PC-9 (cell line): ENCODE measurements around the gene FBXW7. TPM values are rescaled to one million over a fixed set of nuclear protein-coding genes. Genes with fewer than 3 reads are reported as not detected.

Experiments
- BruUV-seq: library from RNA; stranded (reverse); fragments of 400-500 nt; replicated peaks from 2 replicates; lab custom pipeline; 2021; lab: Mats Ljungman, UMichigan
- CTCF ChIA-PET: fragments of 300-600 bp; sonication (Branson Sonifier 250); formaldehyde crosslinking; loops from one replicate; lab custom pipeline; 2022; ENCODE audit warnings: antibody characterized with exemption; lab: Charles Lee
- POLR2A ChIA-PET: fragments of 300-600 bp; sonication (Branson Sonifier 250); formaldehyde crosslinking; loops from one replicate; lab custom pipeline; 2022; ENCODE audit warnings: antibody characterized with exemption; ENCODE audit not compliant: unreplicated experiment; lab: Charles Lee
- DNase-seq, 2 experiments: peaks; one replicate each; pipeline versions ENCODE4 v3.0.0 to v3.0.0-alpha.2; 2015 to 2022; ENCODE audit warnings: mixed read lengths in 1 of 2
- H2AFZ ChIP-seq: fragments of 200-600 bp; sonication (generic); 2 replicates; pipeline ENCODE4 v1.8.1; 2017; ENCODE audit warnings: antibody characterized with exemption
- H3F3A ChIP-seq: fragments of 200-600 bp; sonication (generic); 2 replicates; pipeline ENCODE4 v1.8.1; 2017; ENCODE audit warnings: antibody characterized with exemption, mild to moderate bottlenecking, low read depth; ENCODE audit not compliant: insufficient read depth
- H3K27ac ChIP-seq: fragments of 200-600 bp; sonication (generic); 2 replicates; pipeline ENCODE4 v1.6.1; 2016; ENCODE audit warnings: mixed run types
- H3K27me3 ChIP-seq: fragments of 200-600 bp; sonication (generic); 2 replicates; pipeline ENCODE4 v1.6.1; 2016; ENCODE audit warnings: low read depth, mixed run types; ENCODE audit not compliant: insufficient read depth
- H3K36me3 ChIP-seq: fragments of 200-600 bp; sonication (generic); 2 replicates; pipeline ENCODE4 v1.6.1; 2016; ENCODE audit warnings: low read depth, mixed run types
- H3K4me1 ChIP-seq: fragments of 200-600 bp; sonication (generic); replicated peaks from 2 replicates; pipeline ENCODE4 v1.6.1; 2016; ENCODE audit warnings: mixed run types; ENCODE audit not compliant: insufficient read depth
- H3K4me2 ChIP-seq: fragments of 200-600 bp; sonication (generic); 2 replicates; pipeline ENCODE4 v1.6.1; 2017; ENCODE audit warnings: mixed run types
- H3K4me3 ChIP-seq: fragments of 200-600 bp; sonication (generic); 2 replicates; pipeline ENCODE4 v1.6.1; 2016; ENCODE audit warnings: mixed run types
- H3K79me2 ChIP-seq: fragments of 200-600 bp; sonication (generic); 2 replicates; pipeline ENCODE4 v1.6.1; 2017; ENCODE audit warnings: low read depth, mixed run types
- H3K9me2 ChIP-seq: fragments of 200-600 bp; sonication (generic); 2 replicates; pipeline ENCODE4 v1.8.1; 2017; ENCODE audit warnings: mild to moderate bottlenecking; ENCODE audit not compliant: insufficient read depth
- H3K9me3 ChIP-seq: fragments of 200-600 bp; sonication (generic); 2 replicates; pipeline ENCODE4 v1.8.1; 2016; ENCODE audit warnings: low read depth; ENCODE audit not compliant: insufficient read depth
- H4K20me1 ChIP-seq: fragments of 200-600 bp; sonication (generic); 2 replicates; pipeline ENCODE4 v1.8.1; 2017; ENCODE audit not compliant: insufficient read depth
- CTCF ChIP-seq: fragments of 200-600 bp; sonication (generic); conservative IDR thresholded peaks from 2 replicates; pipeline ENCODE4 v1.6.1; 2017; ENCODE audit warnings: mixed run types, antibody characterized with exemption, mild to moderate bottlenecking, moderate library complexity
- EZH2 ChIP-seq: fragments of 200-600 bp; sonication (generic); IDR thresholded peaks from 2 replicates; pipeline ENCODE4 v1.8.0; 2017; ENCODE audit warnings: antibody characterized with exemption, low read depth
- intact Hi-C: fragments of 100-400 bp; cut with micrococcal nuclease; formaldehyde crosslinking; loops from one replicate; pipeline ENCODE4 v1.10.0; 2022; ENCODE audit not compliant: unreplicated experiment
- total RNA-seq: library from RNA; stranded (reverse); gene quantifications from 2 replicates; pipeline ENCODE4 v1.2.3, GENCODE V29; 2021

FBXW7 gene
- total RNA-seq, 1 experiment from 2014 or later, result 30.2 TPM

GRCh38 chr4:152476796-152477195 lies 59.1 kb downstream of the FBXW7 start:
- Histone ChIP-seq H3K9me3 (no peaks in the 10 kb centered on the region), H3K4me2 (no peak overlapping the region), H3F3A (no peaks in the 10 kb centered on the region; the same call in 1 of the 2 replicates), H3K79me2 (peaks cover 47% of the 10 kb centered on the region), H3K9me2 (no peaks in the 10 kb centered on the region), H2AFZ (no peak overlapping the region), H3K27me3 (no peaks in the 10 kb centered on the region), H3K27ac (no peak overlapping the region), H3K4me3 (no peak overlapping the region), H3K4me1 (no peaks in the 10 kb centered on the region), H4K20me1 (no peaks in the 10 kb centered on the region), H3K36me3 (no peaks in the 10 kb centered on the region)
- intact Hi-C loops, result no loop called here
- BruUV-seq, result no TSS peak
- CTCF ChIA-PET, result no interaction called here
- no peak for DNase-seq
- POLR2A ChIA-PET, result no interaction called here
- TF ChIP-seq EZH2, result no peak
- no peak for TF ChIP-seq CTCF

GRCh38 chr4:152471251-152471792 lies 64.6 kb downstream of the FBXW7 start:
- ChIA-PET CTCF (interaction anchor here (0.5 kb wide), 1 partner anchor 20 kb away, joined by 3 read pairs; no protein-coding TSS in a partner anchor), POLR2A (no interaction called here)
- no peaks in the 10 kb centered on the region for H3K4me1 ChIP-seq
- no peaks in the 10 kb centered on the region for H3K36me3 ChIP-seq
- no peak overlapping the region for H3K4me2 ChIP-seq
- H2AFZ ChIP-seq, result no peak overlapping the region
- BruUV-seq, result no TSS peak
- H3K27ac ChIP-seq, result no peak overlapping the region
- DNase-seq, result no peak
- no peaks in the 10 kb centered on the region for H3K27me3 ChIP-seq
- no peaks in the 10 kb centered on the region for H3K9me3 ChIP-seq
- H3K9me2 ChIP-seq, result no peaks in the 10 kb centered on the region
- intact Hi-C loops, result no loop called here
- TF ChIP-seq CTCF, result no peak
- TF ChIP-seq EZH2, result no peak
- H4K20me1 ChIP-seq, result no peaks in the 10 kb centered on the region
- H3K79me2 ChIP-seq, result peaks cover 32% of the 10 kb centered on the region
- H3F3A ChIP-seq, result no peaks in the 10 kb centered on the region
- H3K4me3 ChIP-seq, result no peak overlapping the region

GRCh38 chr4:152468408-152468807 lies 67.5 kb downstream of the FBXW7 start:
- Histone ChIP-seq H3K4me2 (no peak overlapping the region), H3K9me3 (no peaks in the 10 kb centered on the region), H3K4me3 (no peak overlapping the region), H3K4me1 (no peaks in the 10 kb centered on the region), H3K27me3 (no peaks in the 10 kb centered on the region), H3K9me2 (no peaks in the 10 kb centered on the region), H4K20me1 (no peaks in the 10 kb centered on the region), H3K27ac (no peak overlapping the region), H2AFZ (no peak overlapping the region), H3K79me2 (peaks cover 17% of the 10 kb centered on the region; the same call in 1 of the 2 replicates), H3K36me3 (no peaks in the 10 kb centered on the region), H3F3A (no peaks in the 10 kb centered on the region)
- TF ChIP-seq EZH2 (no peak), CTCF (no peak)
- no peak for DNase-seq
- intact Hi-C loops, result no loop called here
- ChIA-PET CTCF (no interaction called here), POLR2A (no interaction called here)
- BruUV-seq, result no TSS peak
